Measurements from ENCODE around the gene CDKN3. TPM values are rescaled to one million over a fixed set of nuclear protein-coding genes. Genes with fewer than 3 reads are reported as not detected.
"Not testable (repeated sequence)": the region's sequence is repeated elsewhere in the genome, so short reads cannot be mapped to it uniquely, and the experiment has no call there.

Gene CDKN3
- total RNA-seq, 1 donor from 2014 or later: 17.7 TPM

- ATAC-seq: not testable (repeated sequence)
These were observed 60.2 kb downstream of the CDKN3 start for GRCh38 chr14:54456820-54457608.

GRCh38 chr14:54457609-54457996 is 60.8 kb downstream of the CDKN3 start:
- ATAC-seq: no peak

- not testable (repeated sequence) for ATAC-seq
These were observed 61.7 kb downstream of the CDKN3 start for GRCh38 chr14:54458536-54458935.

DNA sequence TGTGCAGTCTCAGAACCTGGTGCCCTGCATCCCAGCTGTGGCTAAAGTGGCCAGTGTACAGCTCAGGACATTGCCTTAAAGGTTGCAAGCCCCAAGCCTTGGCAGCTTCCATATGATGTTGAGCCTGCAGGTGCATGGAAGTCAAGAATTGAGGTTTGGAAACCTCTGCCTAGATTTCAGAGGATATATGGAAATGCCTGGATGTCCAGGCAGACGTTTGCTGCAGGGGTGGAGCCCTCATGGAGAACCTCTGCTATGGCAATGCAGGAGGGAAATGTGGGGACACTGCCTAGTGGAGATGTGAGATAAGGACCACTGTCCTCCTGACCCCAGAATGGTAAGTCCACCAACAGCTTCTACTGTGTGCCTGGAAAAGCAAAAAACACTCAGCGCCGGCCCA is 62.3 kb downstream of the CDKN3 start:
- ATAC-seq: no peak

DNA sequence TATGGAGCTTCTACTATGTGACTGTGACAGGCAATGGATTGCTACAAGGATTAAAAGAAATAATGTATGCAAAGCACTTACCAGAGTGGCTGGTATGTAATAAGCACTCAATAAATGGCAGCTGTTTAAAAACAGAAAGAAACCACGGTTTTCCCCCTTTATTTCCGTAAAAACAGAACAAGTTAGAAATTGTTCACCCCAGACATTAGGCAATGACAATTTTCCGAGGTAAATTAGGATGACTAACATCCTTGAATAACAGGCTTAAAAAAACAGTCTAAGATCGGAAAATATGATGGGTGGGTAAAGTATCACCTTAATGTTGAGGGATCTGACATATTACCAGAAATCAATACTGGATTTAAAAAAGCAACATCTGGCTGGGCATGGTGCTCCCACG is 65.2 kb downstream of the CDKN3 start:
- ATAC-seq: no peak

GRCh38 chr14:54465654-54466053 is 68.8 kb downstream of the CDKN3 start:
- no peak for ATAC-seq

DNA sequence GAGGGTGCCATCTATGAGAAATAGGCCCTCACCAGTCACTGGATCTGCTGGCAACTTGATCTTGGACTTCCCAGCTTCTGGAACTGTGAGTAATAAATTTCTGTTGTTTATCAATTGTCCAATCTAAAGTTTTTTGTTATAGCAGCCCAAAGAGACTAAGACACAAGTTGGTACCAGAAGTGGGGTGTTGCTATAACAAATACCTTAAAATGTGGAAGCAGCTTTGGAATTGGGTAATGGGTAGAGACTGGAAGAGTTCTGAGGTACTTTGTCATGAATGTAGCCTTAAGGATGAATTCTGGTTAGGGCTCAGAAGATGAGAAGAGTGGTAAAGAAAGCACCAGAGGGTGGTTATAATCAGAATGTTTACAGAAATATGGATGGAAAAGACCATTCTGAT is 70.5 kb downstream of the CDKN3 start:
- no peak for ATAC-seq

Other genes with a start within 250 kb of the CDKN3 start
- gene CNIH1, start 44.4 kb downstream of the CDKN3 start, total RNA-seq: 98.0 TPM
- 25.3 TPM for gene GMFB, start 92.0 kb downstream of the CDKN3 start, total RNA-seq
- 9.2 TPM for gene CGRRF1, start 112.9 kb downstream of the CDKN3 start, total RNA-seq
- 1.5 TPM for gene SAMD4A, start 170.1 kb downstream of the CDKN3 start, total RNA-seq

All from esophagus mucosa (tissue), 1 donor.